Measurements from ENCODE around the gene TCF7L2. TPM values are rescaled to one million over a fixed set of nuclear protein-coding genes. Genes with fewer than 3 reads are reported as not detected.

TCF7L2 gene
- polyA plus RNA-seq, 3 donors = 2.1 to 23.5 (median 6.1) TPM

DNA sequence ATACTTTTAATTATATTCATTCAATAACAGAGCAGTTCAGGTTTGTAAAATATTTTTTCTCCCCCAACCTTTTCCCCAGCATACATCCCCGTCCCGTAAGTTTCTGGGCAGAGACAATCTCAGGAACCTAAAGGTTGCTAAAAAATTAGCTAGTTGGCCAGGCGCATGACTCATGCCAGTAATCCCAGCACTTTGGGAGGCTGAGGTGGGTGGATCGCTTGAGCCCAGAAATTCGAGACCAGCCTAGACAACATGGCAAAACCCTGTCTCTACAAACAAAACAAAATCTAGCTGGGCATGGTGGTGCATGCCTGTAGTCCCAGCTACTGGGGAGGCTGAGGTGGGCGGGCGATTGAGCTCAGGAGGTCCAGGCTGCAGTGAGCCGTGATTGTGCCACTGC lies 40.2 kb downstream of the TCF7L2 start:
- Mint-ChIP-seq H3K36me3 (peaks cover 27 to 45% of the 10 kb centered on the region in 2 donors), H3K27ac (no peak overlapping the region), H3K4me3 (no peak overlapping the region), H3K4me1 (peaks cover 20% of the 10 kb centered on the region), H3K9me3 (no peaks in the 10 kb centered on the region), H3K27me3 (ENCODE audit: low read depth in 3 of 3) (peaks cover 2 to 12% (median 3%) of the 10 kb centered on the region in 3 donors)
- TF ChIP-seq, protein P1, sequence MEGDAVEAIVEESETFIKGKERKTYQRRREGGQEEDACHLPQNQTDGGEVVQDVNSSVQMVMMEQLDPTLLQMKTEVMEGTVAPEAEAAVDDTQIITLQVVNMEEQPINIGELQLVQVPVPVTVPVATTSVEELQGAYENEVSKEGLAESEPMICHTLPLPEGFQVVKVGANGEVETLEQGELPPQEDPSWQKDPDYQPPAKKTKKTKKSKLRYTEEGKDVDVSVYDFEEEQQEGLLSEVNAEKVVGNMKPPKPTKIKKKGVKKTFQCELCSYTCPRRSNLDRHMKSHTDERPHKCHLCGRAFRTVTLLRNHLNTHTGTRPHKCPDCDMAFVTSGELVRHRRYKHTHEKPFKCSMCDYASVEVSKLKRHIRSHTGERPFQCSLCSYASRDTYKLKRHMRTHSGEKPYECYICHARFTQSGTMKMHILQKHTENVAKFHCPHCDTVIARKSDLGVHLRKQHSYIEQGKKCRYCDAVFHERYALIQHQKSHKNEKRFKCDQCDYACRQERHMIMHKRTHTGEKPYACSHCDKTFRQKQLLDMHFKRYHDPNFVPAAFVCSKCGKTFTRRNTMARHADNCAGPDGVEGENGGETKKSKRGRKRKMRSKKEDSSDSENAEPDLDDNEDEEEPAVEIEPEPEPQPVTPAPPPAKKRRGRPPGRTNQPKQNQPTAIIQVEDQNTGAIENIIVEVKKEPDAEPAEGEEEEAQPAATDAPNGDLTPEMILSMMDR (IDR thresholded peaks at IDR 0.05) = no peak
- no peaks in the 10 kb centered on the region for H3K79me2 ChIP-seq (ENCODE audit: insufficient read depth, low read length)
- no peak overlapping the region for H3K4me2 ChIP-seq (replicated peaks; ENCODE audit: extremely low read depth, low read length, poor library complexity, severe bottlenecking)
- H3K9me3 ChIP-seq (replicated peaks in 1 of 2; ENCODE audit: control insufficient read depth in 1 of 2, insufficient read depth in 1 of 2, low read length in 2 of 2) = no peaks in the 10 kb centered on the region
- no peak overlapping the region for H3K4me3 ChIP-seq (replicated peaks in 1 of 3; ENCODE audit: low read depth in 2 of 3, low read length in 3 of 3)
- H3K27me3 ChIP-seq (ENCODE audit: control insufficient read depth in 2 of 2, insufficient read depth in 2 of 2, low read length in 2 of 2) = no peaks in the 10 kb centered on the region
- no CpG with 5 or more reads among the region's 8 CpGs for WGBS (ENCODE audit: insufficient coverage)
- H3K9ac ChIP-seq (ENCODE audit: insufficient read depth, low read length, poor library complexity, severe bottlenecking) = no peak overlapping the region
- no peak overlapping the region for H3K27ac ChIP-seq (ENCODE audit: low read depth in 1 of 2, low read length in 2 of 2)
- intact Hi-C loops (cut with micrococcal nuclease) = no loop called here
- H3K36me3 ChIP-seq (replicated peaks in 1 of 2; ENCODE audit: control insufficient read depth in 1 of 2, insufficient read depth in 2 of 2, low read length in 2 of 2) = peaks cover 0 to 3% of the 10 kb centered on the region in 2 donors
- peaks cover 17 to 20% of the 10 kb centered on the region in 2 donors for H3K4me1 ChIP-seq (ENCODE audit: control insufficient read depth in 1 of 2, insufficient read depth in 2 of 2, low read length in 2 of 2)
- no peak for DNase-seq
- H4K20me1 ChIP-seq (ENCODE audit: insufficient read depth, low read length) = peaks cover 99% of the 10 kb centered on the region
- H2AFZ ChIP-seq (ENCODE audit: insufficient read depth, low read depth, low read length, poor library complexity, severe bottlenecking) = no peak overlapping the region

DNA sequence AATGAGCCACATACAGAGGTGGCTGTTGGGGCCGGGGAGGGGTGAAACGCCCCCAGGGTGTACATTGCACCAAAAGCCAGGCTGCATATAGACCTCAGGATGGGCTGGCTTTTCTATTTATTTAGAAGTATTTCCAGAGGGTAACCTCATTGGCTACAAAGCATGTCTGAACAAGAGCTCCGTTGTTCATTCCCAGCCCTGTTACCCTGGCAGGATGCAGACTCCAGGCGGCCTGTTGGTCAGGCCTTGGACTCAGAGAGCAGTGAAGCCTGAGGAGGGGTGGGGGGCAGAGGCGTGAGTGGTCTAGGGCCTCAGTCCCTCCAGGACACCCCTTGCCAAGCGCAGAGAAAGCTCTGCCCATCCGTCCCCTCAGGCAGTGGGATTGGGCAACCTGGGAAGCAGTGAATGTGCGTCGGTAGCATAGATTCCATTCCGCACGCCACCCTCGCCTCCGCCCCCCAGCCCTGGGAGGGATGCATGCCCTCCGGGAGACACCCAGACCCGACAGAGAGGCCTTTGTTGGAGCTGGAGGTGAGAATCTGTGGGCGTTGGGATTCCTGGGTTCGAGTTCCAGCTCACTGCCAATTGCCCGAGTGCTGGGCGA lies 41.9 kb downstream of the TCF7L2 start:
- Mint-ChIP-seq H3K27ac (no peak overlapping the region), H3K27me3 (ENCODE audit: low read depth in 3 of 3) (peaks cover 0 to 7% (median 2%) of the 10 kb centered on the region in 3 donors), H3K4me1 (peaks cover 7% of the 10 kb centered on the region), H3K36me3 (peaks cover 29 to 43% of the 10 kb centered on the region in 2 donors), H3K4me3 (no peak overlapping the region), H3K9me3 (no peaks in the 10 kb centered on the region)
- WGBS (ENCODE audit: insufficient coverage) = 98% methylated on average over 14 of the region's 19 CpGs
- peaks cover 99% of the 10 kb centered on the region for H4K20me1 ChIP-seq (ENCODE audit: insufficient read depth, low read length)
- no peak for DNase-seq
- no peaks in the 10 kb centered on the region for H3K9me3 ChIP-seq (replicated peaks in 1 of 2; ENCODE audit: control insufficient read depth in 1 of 2, insufficient read depth in 1 of 2, low read length in 2 of 2)
- H3K4me1 ChIP-seq (ENCODE audit: control insufficient read depth in 1 of 2, insufficient read depth in 2 of 2, low read length in 2 of 2) = peaks cover under 1 to 3% of the 10 kb centered on the region in 2 donors
- no peak overlapping the region for H3K9ac ChIP-seq (ENCODE audit: insufficient read depth, low read length, poor library complexity, severe bottlenecking)
- peaks cover 0 to 11% of the 10 kb centered on the region in 2 donors for H3K36me3 ChIP-seq (replicated peaks in 1 of 2; ENCODE audit: control insufficient read depth in 1 of 2, insufficient read depth in 2 of 2, low read length in 2 of 2)
- no peak overlapping the region for H3K4me3 ChIP-seq (replicated peaks in 1 of 3; ENCODE audit: low read depth in 2 of 3, low read length in 3 of 3)
- H3K79me2 ChIP-seq (ENCODE audit: insufficient read depth, low read length) = peaks cover 8% of the 10 kb centered on the region
- intact Hi-C loops (cut with micrococcal nuclease) = no loop called here
- H3K4me2 ChIP-seq (replicated peaks; ENCODE audit: extremely low read depth, low read length, poor library complexity, severe bottlenecking) = no peak overlapping the region
- no peaks in the 10 kb centered on the region for H3K27me3 ChIP-seq (ENCODE audit: control insufficient read depth in 2 of 2, insufficient read depth in 2 of 2, low read length in 2 of 2)
- H3K27ac ChIP-seq (ENCODE audit: low read depth in 1 of 2, low read length in 2 of 2) = no peak overlapping the region
- TF ChIP-seq, protein P1 (IDR thresholded peaks at IDR 0.05) = no peak
- H2AFZ ChIP-seq (ENCODE audit: insufficient read depth, low read depth, low read length, poor library complexity, severe bottlenecking) = no peak overlapping the region
